Endothelial cell of umbilical vein (primary cell): ENCODE data around the gene HADHB. TPM values are rescaled to one million over a fixed set of nuclear protein-coding genes. Genes with fewer than 3 reads are reported as not detected.

Experiments
- BruUV-seq: library from RNA; stranded (reverse); fragments of 400-500 nt; replicated peaks from 2 replicates; lab custom pipeline; 2021; lab: Mats Ljungman, UMichigan
- CTCF ChIA-PET: fragments of 300-600, 350-600 bp; sonication (Branson Sonifier 250); formaldehyde crosslinking; loops from one replicate; lab custom pipeline; 2021; ENCODE audit warnings: antibody characterized with exemption, inconsistent platforms; lab: Charles Lee
- POLR2A ChIA-PET: fragments of 300-600, 350-600 bp; sonication (Branson Sonifier 250); formaldehyde crosslinking; loops from one replicate; lab custom pipeline; 2021; ENCODE audit warnings: antibody characterized with exemption, inconsistent platforms; lab: Charles Lee
- DNase-seq: peaks from one replicate; pipeline ENCODE4 v3.0.0-alpha.2; 2011; ENCODE audit warnings: low read depth, low spot score
- FAIRE-seq: peaks from 2 replicates; lab custom pipeline; 2011; peaks lifted over from hg19 to GRCh38; lab: Jason Lieb, UNC
- H2AFZ ChIP-seq: 2 replicates; pipeline ENCODE4 v1.6.0; 2012; ENCODE audit warnings: low read depth, low read length, control low read depth, inconsistent platforms
- H3K27ac ChIP-seq: 2 replicates; pipeline ENCODE4 v1.5.1; 2011; ENCODE audit warnings: low read depth, mild to moderate bottlenecking, control low read depth, low read length, moderate library complexity; ENCODE audit not compliant: insufficient read depth
- H3K27me3 ChIP-seq, 2 experiments: 2 replicates each; pipeline versions ENCODE4 v1.6.0 to v1.6.1; 2011; ENCODE audit warnings: low read length in 2 of 2, mixed read lengths in 1 of 2; ENCODE audit not compliant: control insufficient read depth in 2 of 2, insufficient read depth in 2 of 2
- H3K36me3 ChIP-seq, 2 experiments: 2 replicates in 1 of 2; 3 replicates in 1 of 2; pipeline ENCODE4 v1.5.1; 2011; ENCODE audit warnings: low read length in 2 of 2, mild to moderate bottlenecking in 1 of 2, moderate library complexity in 1 of 2; ENCODE audit not compliant: control insufficient read depth in 2 of 2, insufficient read depth in 2 of 2; ENCODE audit errors: extremely low read depth in 1 of 2
- H3K4me1 ChIP-seq: 3 replicates; pipeline ENCODE4 v1.5.1; 2011; ENCODE audit warnings: mild to moderate bottlenecking, low read length; ENCODE audit not compliant: control insufficient read depth, insufficient read depth; ENCODE audit errors: extremely low read depth
- H3K4me2 ChIP-seq: 2 replicates; pipeline ENCODE4 v1.6.1; 2011; ENCODE audit warnings: low read length, control low read depth, mixed read lengths; ENCODE audit not compliant: insufficient read depth
- H3K4me3 ChIP-seq, 3 experiments: fragments of 200-600 bp in 1 of 3; sonication (generic), shearing (Covaris generic) in 1 of 3; replicated peaks in 1 of 3; 2 replicates each; pipeline ENCODE4 v1.5.1; 2011 to 2016; ENCODE audit warnings: control low read depth in 3 of 3, low read length in 3 of 3, mild to moderate bottlenecking in 2 of 3, inconsistent platforms in 1 of 3, low read depth in 1 of 3, moderate library complexity in 1 of 3; ENCODE audit not compliant: insufficient read depth in 1 of 3
- H3K79me2 ChIP-seq: 2 replicates; pipeline ENCODE4 v1.6.0; 2012; ENCODE audit warnings: low read length, inconsistent platforms; ENCODE audit not compliant: control insufficient read depth, insufficient read depth
- H3K9ac ChIP-seq: replicated peaks from 2 replicates; pipeline ENCODE3; 2011; ENCODE audit warnings: low read length, control low read depth; ENCODE audit not compliant: insufficient read depth; ENCODE audit errors: extremely low read depth
- H3K9me1 ChIP-seq: replicated peaks from 3 replicates; pipeline ENCODE4 v1.6.0; 2011; ENCODE audit warnings: mild to moderate bottlenecking, low read length; ENCODE audit not compliant: control insufficient read depth, insufficient read depth; ENCODE audit errors: extremely low read depth
- H3K9me3 ChIP-seq: replicated peaks from 2 replicates; pipeline ENCODE4 v1.5.1; 2012; ENCODE audit warnings: low read length, inconsistent platforms; ENCODE audit not compliant: control insufficient read depth, insufficient read depth
- H4K20me1 ChIP-seq: replicated peaks from 2 replicates; pipeline ENCODE3; 2011; ENCODE audit warnings: mild to moderate bottlenecking, low read length; ENCODE audit not compliant: control insufficient read depth, insufficient read depth; ENCODE audit errors: extremely low read depth
- EZH2 ChIP-seq: IDR thresholded peaks from 2 replicates; pipeline ENCODE4 v1.6.1; 2012; ENCODE audit warnings: borderline replicate concordance, low read depth, mild to moderate bottlenecking, moderate library complexity, low read length, inconsistent platforms; ENCODE audit not compliant: severe bottlenecking
- FOS ChIP-seq: IDR thresholded peaks from 2 replicates; pipeline ENCODE4 v1.6.1; 2011; ENCODE audit warnings: mild to moderate bottlenecking, low read length, moderate library complexity, borderline replicate concordance; ENCODE audit not compliant: insufficient read depth
- GATA2 ChIP-seq: IDR thresholded peaks from 2 replicates; pipeline ENCODE4 v1.7.0; 2011; ENCODE audit warnings: low read depth, mild to moderate bottlenecking, moderate library complexity, mixed read lengths, low read length; ENCODE audit not compliant: insufficient read length, insufficient read depth
- JUN ChIP-seq: IDR thresholded peaks from 2 replicates; pipeline ENCODE4 v1.6.1; 2011; ENCODE audit warnings: borderline replicate concordance, low read depth; ENCODE audit not compliant: insufficient read length, insufficient read depth
- MYC ChIP-seq: IDR thresholded peaks from one replicate; pipeline ENCODE4 v1.6.1; 2011; ENCODE audit warnings: mild to moderate bottlenecking, low read depth, low read length
- POLR2A ChIP-seq: IDR thresholded peaks from 2 replicates; pipeline ENCODE4 v1.6.1; 2012; ENCODE audit warnings: low read depth, mild to moderate bottlenecking, control low read depth, low read length
- POLR2AphosphoS5 ChIP-seq: IDR thresholded peaks from 2 replicates; pipeline ENCODE4 v1.6.1; 2012; ENCODE audit warnings: low read depth, mild to moderate bottlenecking, control low read depth, low read length, moderate library complexity; ENCODE audit not compliant: insufficient read depth
- dilution Hi-C: fragments of 300-500 bp; cut with MboI; formaldehyde crosslinking; loops from one replicate; pipeline ENCODE4 v1.15.0; 2019; ENCODE audit warnings: low sequenced_read_pairs; ENCODE audit not compliant: extremely low pct_ligation_motif_present
- intact Hi-C: fragments of 100-400 bp; cut with micrococcal nuclease; formaldehyde crosslinking; loops from one replicate; pipeline ENCODE4 v1.10.0; 2022
- polyA plus RNA-seq, 4 experiments: library from polyadenylated mRNA; depleted of rRNA in 3 of 4; stranded (reverse) in 3 of 4; unstranded in 1 of 4; fragments of >200 nt; gene quantifications; 2 replicates each; pipeline versions ENCODE4 v1.2.1 to v1.2.3, GENCODE V29; 2011 to 2012; ENCODE audit warnings: missing spikeins in 1 of 4
- total RNA-seq: library from RNA; stranded (reverse); gene quantifications from 2 replicates; pipeline ENCODE4 v1.2.3, GENCODE V29; 2021
- TF ChIP-seq, protein P1 (sequence below): IDR thresholded peaks from 2 replicates; pipeline ENCODE4 v1.6.1; 2011; ENCODE audit not compliant: insufficient read depth, insufficient read length
- TF ChIP-seq, protein P2 (sequence below), 2 donors: IDR thresholded peaks; 1 replicate in 1 of 2; 2 replicates in 1 of 2; pipeline ENCODE4 v1.5.1; 2011; ENCODE audit warnings: low read length in 2 of 2, mild to moderate bottlenecking in 2 of 2, moderate library complexity in 2 of 2, control low read depth in 1 of 2, inconsistent platforms in 1 of 2, low read depth in 1 of 2; ENCODE audit not compliant: insufficient read depth in 1 of 2; ENCODE audit errors: extremely low read depth in 1 of 2

HADHB gene
- total and polyA plus RNA-seq, 2 donors (not counting 3 experiments of a cell fraction or from before 2014, with no cell fraction given): 92.9 to 100 TPM

GRCh38 chr2:26245231-26245732 lies 543 bp downstream of the HADHB start:
- Histone ChIP-seq H2AFZ (peak overlapping the region; percentile 89), H3K4me2 (peak overlapping the region; percentile 93), H3K27ac (peak overlapping the region; percentile 94), H3K9me1 (no peaks in the 10 kb centered on the region), H3K4me3 (peak overlapping the region; percentile 80 to 92 (median 85)), H3K27me3 (no peaks in the 10 kb centered on the region), H3K9me3 (no peaks in the 10 kb centered on the region), H3K79me2 (peaks cover 92% of the 10 kb centered on the region), H4K20me1 (peaks cover 4% of the 10 kb centered on the region), H3K4me1 (peaks cover 19% of the 10 kb centered on the region), H3K9ac (peak overlapping the region; percentile 96), H3K36me3 (no peaks in the 10 kb centered on the region)
- intact Hi-C loops: no loop called here
- no peak for FAIRE-seq
- ChIA-PET POLR2A (interaction anchor here (0.7 kb wide), 2 partner anchors 19 to 68 kb away, joined by 3 to 5 read pairs; no protein-coding TSS in a partner anchor), CTCF (interaction anchor here (1.0 to 2.2 kb wide), 4 partner anchors 8 to 32 kb away, joined by 3 to 7 read pairs (median 4); no protein-coding TSS in a partner anchor)
- TF ChIP-seq JUN: no peak
- TF ChIP-seq EZH2: no peak
- TF ChIP-seq POLR2A: no peak
- no peak for TF ChIP-seq MYC
- TF ChIP-seq POLR2AphosphoS5: no peak
- TF ChIP-seq FOS: no peak
- DNase-seq: no peak
- BruUV-seq: TSS peak; percentile 38
- dilution Hi-C loops: no loop called here

DNA sequence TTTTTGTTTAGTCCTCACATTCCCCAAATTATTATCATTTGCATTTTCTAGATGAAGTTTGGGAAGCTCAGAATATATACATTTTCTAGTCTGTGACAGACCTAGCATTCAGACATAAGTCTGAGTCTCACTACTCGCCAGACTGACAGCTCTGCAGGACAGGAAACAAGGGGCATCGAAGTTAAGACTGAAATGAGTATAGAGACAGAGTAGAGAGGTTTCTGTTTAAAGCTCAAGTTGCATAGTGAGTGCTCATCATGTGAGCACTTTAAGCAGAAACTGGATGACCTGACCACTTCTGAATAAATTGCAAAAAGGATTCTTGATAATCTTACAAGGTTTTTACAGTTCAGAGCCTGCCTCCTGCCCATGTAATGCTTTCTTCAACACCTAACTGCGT lies 1.1 kb downstream of the HADHB start:
- Histone ChIP-seq H3K79me2 (peaks cover 90% of the 10 kb centered on the region), H3K36me3 (no peaks in the 10 kb centered on the region), H2AFZ (no peak overlapping the region), H3K4me1 (peaks cover 19% of the 10 kb centered on the region), H3K27me3 (no peaks in the 10 kb centered on the region), H3K27ac (no peak overlapping the region), H3K9ac (peak overlapping the region; percentile 96), H3K4me2 (peak overlapping the region; percentile 93), H3K9me1 (no peaks in the 10 kb centered on the region), H3K9me3 (no peaks in the 10 kb centered on the region), H3K4me3 (peak overlapping the region; percentile 80 to 92 (median 85)), H4K20me1 (peaks cover 4% of the 10 kb centered on the region)
- POLR2A ChIA-PET: interaction anchor here (0.7 kb wide), 1 partner anchor 19 kb away, joined by 5 read pairs; no protein-coding TSS in a partner anchor
- peak; percentile 27 for DNase-seq
- dilution Hi-C loops: no loop called here
- no peak for FAIRE-seq
- CTCF ChIA-PET: interaction anchor here (1.0 to 2.2 kb wide), 4 partner anchors 9 to 257 kb away, joined by 3 to 7 read pairs (median 4); no protein-coding TSS in a partner anchor
- no peak for TF ChIP-seq POLR2A
- TF ChIP-seq, protein P1, sequence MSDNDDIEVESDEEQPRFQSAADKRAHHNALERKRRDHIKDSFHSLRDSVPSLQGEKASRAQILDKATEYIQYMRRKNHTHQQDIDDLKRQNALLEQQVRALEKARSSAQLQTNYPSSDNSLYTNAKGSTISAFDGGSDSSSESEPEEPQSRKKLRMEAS: no peak
- no peak for TF ChIP-seq MYC
- no peak for TF ChIP-seq EZH2
- TF ChIP-seq, protein P2, sequence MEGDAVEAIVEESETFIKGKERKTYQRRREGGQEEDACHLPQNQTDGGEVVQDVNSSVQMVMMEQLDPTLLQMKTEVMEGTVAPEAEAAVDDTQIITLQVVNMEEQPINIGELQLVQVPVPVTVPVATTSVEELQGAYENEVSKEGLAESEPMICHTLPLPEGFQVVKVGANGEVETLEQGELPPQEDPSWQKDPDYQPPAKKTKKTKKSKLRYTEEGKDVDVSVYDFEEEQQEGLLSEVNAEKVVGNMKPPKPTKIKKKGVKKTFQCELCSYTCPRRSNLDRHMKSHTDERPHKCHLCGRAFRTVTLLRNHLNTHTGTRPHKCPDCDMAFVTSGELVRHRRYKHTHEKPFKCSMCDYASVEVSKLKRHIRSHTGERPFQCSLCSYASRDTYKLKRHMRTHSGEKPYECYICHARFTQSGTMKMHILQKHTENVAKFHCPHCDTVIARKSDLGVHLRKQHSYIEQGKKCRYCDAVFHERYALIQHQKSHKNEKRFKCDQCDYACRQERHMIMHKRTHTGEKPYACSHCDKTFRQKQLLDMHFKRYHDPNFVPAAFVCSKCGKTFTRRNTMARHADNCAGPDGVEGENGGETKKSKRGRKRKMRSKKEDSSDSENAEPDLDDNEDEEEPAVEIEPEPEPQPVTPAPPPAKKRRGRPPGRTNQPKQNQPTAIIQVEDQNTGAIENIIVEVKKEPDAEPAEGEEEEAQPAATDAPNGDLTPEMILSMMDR (IDR thresholded peaks at IDR 0.05; ENCODE audit: extremely low read depth in 1 of 2, insufficient read depth in 1 of 2, low read depth in 1 of 2, low read length in 2 of 2): no peak
- no peak for TF ChIP-seq FOS
- TF ChIP-seq POLR2AphosphoS5: no peak
- TF ChIP-seq GATA2: no peak
- no peak for TF ChIP-seq JUN
- intact Hi-C loops: no loop called here
- BruUV-seq: no TSS peak
